Activated CD4-positive, CD25-positive, alpha-beta regulatory T cell (primary cell): ENCODE measurements around the gene KRT20.
"Not testable (repeated sequence)": the region's sequence is repeated elsewhere in the genome, so short reads cannot be mapped to it uniquely, and the experiment has no call there.

Experiments
- DNase-seq, 4 experiments: peaks; one replicate each; lab custom pipeline; 2025; lab: John Stamatoyannopoulos, UW

KRT20 gene, protein sequence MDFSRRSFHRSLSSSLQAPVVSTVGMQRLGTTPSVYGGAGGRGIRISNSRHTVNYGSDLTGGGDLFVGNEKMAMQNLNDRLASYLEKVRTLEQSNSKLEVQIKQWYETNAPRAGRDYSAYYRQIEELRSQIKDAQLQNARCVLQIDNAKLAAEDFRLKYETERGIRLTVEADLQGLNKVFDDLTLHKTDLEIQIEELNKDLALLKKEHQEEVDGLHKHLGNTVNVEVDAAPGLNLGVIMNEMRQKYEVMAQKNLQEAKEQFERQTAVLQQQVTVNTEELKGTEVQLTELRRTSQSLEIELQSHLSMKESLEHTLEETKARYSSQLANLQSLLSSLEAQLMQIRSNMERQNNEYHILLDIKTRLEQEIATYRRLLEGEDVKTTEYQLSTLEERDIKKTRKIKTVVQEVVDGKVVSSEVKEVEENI

DNA sequence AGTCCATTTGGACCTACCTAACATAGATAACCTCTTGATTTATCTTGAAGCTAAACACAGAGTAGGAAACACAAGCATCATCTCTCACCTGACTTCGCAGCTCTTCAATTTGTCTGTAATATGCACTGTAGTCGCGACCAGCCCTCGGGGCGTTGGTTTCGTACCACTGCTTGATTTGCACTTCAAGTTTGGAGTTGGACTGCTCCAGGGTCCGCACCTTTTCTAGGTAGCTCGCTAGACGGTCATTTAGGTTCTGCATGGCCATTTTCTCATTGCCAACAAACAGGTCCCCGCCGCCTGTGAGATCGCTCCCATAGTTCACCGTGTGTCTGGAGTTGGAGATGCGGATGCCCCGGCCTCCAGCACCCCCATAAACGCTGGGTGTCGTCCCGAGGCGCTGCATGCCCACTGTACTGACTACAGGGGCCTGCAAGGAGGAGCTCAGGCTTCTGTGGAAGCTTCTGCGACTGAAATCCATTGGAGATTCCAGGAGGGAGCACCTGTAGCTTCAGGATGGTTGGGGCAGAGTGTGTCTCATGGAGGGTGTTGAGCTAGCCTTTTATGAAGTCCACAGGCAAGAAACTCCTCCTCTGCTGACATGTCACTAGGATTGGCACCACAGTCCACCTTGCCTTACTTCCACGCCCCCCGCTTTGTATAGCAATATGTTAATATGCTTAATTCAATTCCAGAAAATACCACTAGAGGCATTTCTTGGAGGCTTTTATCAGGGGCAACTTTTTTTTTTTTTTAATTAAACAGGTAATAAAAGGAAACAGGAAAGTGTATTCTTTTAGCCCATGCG lies at the start of gene KRT20:
KRT20 (minus strand) TSS at position 535 of the 805 bp plus-strand sequence; CDS start at position 478, 57 bp downstream.
- no peak for DNase-seq

DNA sequence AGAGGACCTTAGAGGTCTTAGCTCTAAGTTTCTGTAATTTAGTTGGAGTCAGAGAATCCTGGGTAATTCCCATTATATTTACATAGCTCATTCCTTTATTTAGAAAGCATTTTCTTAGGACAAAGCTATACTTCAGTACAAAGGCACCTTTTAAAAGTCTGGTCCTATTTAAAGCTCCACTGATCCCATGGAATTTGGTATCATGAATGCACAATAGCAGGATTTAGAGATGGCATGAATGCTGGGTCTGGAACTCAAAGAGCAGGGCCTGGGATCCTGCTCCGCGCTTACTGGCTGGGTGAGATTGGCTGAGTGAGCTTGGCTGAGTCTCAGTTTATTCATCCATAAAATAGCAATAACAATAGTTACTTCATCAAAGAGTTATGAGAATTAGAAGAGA lies 47.6 kb upstream of the KRT20 start:
- no peak for DNase-seq

DNA sequence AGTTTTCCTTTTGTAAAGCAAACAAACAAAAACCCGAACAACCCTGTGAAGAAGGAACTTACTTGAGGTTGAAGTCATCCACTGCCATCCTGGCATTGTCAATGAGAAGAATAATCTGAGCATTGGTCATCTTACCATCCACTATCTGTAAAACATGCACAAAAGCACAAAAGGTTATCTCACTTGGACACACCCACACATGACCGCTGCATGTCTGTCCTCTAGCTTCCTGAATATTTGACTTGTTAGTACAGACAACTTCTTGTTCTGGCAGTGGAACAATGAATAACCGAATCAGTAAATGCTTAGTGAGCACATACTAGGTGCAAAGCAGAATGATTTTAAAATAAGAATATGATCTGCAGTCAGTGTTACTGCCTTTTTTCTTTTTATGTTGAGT lies 46.3 kb upstream of the KRT20 start:
- no peak for DNase-seq

DNA sequence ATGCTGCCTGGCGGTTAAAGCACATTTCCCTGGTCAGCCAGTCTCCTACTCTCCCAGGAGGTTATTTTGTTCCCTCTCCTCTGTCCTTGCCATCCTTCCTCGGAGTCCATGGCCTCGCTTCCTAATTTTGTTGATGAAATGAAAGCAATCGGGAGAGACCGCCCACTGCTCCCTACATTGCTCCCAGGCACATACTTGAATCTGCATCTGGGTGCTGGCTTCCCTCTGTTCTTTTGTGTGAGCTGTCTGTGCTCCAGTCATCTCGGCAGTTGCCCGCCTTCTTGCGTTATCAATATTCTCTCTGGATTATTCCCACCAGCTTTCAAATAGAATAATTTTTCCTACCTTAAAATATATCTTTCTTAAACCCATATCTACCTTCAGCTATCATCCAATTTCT lies 41.3 kb upstream of the KRT20 start:
- no peak for DNase-seq

DNA sequence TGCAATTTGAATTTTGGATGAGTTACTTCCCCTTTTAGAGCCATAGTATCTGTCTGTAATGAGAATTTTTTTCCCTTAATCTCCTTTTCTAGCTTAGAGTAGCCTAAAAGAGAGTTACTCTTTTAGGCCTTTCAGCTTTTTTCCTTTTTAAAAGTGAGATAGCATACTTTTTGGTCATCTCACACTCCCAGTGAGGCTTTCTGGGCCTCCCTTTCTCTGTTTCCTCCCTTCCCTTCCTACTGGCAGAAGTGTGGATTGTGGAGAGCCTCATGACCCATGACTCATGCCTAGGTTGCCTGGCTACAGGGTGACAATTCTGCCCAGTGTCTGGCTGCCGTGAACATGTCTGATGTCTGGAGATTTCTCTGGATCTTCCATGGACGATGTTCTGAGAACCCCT lies 37.2 kb upstream of the KRT20 start:
- no peak for DNase-seq

DNA sequence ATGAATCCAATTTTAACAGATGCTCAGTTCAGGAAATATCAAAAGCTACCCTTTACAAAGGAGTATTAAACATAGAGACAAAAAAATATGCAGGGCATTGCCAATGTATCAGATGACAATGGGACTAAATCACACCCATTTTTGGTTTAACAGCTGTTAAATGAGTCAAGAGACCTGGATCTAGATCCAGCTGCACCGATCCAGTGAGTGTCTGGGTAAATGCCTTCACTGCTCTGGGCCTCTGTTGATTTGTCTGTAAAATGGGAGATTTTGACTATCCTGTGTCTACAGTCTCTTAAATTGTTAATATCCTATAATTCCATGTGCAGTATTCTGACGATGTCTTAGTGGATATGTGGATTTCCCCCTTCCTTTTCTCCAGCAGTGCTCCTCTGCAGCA lies 36.0 kb upstream of the KRT20 start:
- DNase-seq: no peak

DNA sequence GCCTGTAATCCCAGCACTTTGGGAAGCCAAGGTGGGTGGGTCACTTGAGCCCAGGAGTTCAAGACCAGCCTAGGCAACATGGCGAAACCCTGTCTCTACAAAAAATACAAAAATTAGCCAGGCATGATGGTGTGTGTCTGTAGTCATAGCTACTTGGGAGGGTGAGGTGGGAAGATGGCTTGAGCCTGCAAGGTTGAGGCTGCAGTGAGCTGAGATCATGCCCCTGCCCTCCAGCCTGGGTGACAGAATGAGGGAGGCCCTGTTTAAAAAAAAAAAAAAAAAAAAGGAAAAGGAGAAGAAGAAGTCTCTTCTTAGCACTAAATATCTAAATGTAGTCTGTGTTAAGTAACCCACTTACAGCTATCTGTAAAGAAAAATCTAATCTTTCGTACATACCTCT lies 32.1 kb upstream of the KRT20 start:
- DNase-seq: not testable (repeated sequence)

DNA sequence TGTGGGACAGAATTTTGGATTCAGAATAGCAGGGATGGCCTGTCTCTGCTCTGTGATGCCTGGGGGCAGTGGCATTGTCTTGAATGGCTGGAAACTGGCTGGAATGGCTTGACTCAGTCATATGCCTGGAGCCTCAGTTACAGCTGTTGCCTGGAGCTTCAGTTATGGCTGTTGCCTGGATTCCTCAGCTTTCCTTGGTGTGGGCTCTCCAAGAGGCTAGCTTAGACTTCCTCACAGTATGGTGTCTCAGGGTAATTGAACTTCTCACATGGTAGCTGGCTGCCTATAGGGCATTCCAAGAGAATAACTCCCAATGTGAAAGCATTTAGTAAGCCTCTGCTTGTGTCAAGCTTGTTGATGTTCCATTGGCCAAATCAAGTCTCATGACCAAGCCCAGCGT lies 31.3 kb upstream of the KRT20 start:
- no peak for DNase-seq

DNA sequence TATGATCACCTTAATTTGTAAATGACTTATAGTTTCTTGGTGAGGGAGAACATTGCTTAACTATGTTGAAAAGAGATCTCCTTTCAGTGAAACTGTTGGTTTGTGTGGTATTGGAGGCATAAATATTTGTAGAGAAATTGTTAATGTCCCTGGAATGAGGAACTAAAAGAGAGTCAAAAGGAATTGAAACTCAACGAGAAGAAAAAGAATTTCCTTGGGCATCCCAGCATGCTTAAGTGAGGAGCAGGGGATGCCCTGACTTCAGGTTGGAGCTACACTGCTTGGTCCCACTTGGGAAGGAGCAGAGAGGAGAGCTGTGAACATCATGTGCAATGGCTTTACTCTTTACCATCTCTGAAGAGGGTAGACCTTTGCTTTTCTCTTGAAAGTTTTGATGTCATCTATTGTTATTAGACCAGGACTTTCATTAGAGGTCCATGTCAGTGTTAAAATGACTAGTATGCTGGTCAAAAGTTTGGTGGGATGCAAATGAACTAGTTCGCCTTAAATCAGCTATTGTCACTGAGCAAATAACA lies 30.7 kb upstream of the KRT20 start:
- DNase-seq: no peak

DNA sequence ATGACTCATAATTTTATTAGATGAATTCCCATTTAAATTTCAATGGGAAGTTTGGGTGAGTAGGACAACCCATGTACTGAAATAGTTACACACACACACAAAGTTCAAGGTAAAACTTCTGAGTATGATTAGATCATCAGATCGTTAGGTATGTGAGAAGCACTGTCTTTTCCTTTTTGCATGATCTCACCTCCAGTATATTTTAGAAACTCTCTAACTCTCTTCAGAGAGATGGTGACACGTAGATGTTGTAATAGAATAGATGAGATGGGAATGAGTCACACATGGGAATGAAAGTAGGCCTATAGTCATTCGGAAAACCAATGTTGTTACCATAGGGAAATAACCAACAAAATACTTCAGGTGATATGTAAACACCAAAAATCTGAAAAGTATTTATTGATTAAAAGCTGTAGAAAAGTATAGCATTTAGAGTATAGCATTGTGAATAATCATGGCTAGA lies 30.2 kb upstream of the KRT20 start:
- DNase-seq: no peak

DNA sequence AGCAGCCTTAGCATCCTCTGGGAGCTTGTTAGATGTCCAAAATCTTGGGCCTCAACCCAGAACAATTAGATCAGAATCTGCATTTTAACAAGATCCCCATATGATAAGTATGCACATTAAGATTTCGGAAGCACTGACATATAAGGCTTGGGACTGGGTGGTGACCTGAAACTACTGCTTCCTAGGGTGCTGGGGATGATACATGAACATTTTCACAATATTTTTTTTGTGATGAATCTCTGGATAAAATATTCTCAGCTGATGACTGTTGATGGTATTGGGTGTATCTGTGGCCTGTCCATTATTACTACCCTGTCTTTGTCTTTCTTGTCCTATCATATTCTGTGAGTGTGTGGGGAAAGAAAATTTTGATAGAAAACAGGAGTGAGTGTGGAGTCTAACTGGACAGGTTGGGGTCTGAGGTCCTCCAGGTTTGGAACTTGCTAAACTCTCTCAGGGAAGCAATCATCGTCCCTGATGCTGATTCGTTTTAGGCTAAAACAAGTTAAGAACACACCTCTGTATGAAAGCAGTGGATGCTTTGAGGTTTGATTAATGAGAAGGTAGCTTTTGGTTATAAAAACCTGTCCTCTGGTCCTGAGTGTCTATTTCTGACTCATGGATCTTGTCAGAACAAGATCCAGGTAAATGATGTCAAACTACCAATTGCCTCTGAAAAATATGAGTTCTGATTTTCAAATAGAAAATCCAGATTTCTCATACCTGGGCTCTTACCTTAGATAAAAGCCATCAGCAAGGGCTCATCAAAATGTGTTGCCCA lies 29.2 kb upstream of the KRT20 start:
- DNase-seq: no peak

DNA sequence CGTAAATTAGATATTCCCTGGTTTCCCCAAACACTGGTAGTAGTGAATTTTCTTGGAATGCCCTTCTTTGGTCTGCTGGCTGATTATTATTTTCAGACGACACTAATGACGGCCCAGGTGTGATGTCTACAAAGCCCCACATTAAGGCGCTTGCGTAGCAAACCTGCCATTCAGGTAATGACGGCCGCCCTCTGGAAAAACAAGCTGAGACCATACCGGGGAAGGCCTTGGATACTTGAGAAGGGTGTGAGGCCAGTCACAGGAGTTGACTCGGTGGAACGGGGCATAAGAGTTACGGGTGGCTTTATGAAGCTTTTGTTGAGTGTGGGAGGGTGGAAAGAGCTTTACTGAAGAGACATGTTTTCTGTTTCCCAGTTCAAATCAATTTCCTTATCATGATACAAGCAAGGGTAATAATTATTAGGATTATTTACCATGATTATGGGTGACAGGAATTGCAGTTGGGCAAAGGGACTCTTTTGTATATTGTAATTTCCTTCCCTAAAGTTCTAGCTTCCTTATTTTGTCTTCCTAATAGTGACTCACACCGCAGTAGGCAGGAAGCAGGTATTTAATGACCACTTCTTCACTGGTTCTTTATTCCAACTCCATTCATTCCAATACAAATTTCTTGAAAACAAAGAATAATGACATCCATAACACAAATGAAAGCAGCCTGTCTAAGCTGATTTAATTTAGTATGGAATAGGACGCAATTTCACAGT lies 27.6 kb upstream of the KRT20 start:
- no peak for DNase-seq

DNA sequence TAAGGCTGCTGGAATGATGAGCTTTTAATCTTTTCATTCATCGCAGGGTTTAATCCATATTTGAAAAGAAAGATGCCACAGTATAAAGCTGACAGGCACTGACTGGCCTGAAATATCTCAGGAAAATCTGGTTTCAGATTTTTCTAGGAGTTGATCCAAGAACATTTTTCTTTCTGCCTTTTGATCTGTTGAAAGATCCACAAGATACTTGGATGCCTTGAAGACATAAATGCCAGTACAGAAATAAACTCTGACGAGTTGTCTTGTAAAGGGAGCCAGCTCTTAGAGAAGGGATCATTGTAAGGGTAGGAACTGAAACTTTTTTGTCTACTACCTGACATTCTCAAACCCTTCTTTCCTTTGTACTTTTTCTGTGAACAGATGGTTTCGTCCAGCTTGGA lies 25.4 kb upstream of the KRT20 start:
- no peak for DNase-seq

DNA sequence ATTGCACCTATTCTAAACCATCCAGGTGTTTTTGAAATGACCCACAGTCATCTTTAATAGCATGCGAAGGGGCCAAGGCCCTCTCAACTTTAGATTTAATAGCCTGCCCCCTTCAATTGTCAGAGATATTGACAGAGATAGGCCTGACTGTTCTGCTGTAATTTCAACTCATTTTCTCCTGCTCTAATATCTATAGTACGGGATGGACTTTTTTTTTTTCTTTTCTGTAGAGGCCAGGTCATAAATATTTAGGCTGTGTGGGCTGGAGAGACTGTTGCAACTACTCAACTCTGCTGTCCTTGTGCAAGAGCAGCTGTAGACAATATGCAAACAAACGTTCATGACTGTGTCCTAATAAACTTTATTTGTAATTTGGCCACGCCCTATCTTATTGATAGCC lies 24.7 kb upstream of the KRT20 start:
- no peak for DNase-seq

DNA sequence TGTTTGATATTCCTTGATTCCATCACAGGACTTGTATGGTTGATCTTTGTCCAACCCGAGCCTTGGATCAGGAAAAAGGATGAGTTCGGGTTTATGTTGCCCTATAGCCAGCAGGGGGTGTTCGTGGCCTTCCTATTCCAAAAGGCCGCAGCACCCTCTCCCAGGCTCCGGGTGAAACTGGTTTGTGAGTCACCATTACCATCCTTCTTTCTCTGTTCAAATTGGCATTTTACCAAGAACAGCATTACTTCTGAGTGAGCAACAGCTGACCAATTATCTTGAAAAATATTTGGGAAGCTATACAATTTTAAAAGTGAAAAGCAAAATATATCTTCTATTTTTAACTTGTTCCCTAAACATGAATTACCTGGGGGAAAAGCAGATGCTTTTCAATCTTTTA lies 24.3 kb upstream of the KRT20 start:
- peak; percentile 11 to 24 (median 17) for DNase-seq

DNA sequence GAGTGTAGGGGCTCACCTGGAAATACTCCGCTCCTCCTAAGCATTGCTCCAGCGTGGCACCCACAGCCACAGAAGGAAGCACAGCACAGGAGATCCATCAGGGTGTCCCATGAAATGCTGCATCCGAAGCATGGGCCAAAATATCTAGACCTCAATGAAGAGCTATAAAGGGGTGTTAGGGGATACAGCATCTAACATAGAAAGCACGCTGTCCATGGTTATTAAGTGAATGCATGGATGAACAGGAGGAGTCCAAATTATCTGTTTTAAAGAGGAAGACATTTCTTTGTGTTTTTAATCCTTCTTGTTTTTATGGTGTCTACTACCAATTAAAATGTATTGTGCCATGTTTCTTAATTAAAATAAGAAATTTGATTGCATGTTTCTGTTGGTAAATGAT lies 21.6 kb upstream of the KRT20 start:
- no peak for DNase-seq

DNA sequence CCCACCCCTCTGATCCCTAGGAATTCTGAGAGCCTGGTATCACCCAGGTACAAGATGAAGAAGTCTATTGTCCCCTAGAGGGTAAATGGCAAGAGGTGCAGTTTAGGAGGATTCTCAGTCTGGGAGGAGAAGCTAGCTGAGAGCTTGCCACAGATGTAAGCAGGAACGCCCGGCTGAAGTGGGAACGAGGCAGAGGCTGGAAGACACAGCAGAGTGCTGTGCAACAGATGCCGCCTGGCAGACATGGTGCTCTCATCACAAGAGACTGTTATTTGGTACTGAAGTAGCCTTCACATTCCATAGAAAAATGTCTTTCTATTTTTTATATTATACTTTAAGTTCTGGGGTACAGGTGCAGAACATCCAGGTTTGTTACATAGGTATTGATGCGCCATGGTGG lies 20.3 kb upstream of the KRT20 start:
- no peak for DNase-seq

DNA sequence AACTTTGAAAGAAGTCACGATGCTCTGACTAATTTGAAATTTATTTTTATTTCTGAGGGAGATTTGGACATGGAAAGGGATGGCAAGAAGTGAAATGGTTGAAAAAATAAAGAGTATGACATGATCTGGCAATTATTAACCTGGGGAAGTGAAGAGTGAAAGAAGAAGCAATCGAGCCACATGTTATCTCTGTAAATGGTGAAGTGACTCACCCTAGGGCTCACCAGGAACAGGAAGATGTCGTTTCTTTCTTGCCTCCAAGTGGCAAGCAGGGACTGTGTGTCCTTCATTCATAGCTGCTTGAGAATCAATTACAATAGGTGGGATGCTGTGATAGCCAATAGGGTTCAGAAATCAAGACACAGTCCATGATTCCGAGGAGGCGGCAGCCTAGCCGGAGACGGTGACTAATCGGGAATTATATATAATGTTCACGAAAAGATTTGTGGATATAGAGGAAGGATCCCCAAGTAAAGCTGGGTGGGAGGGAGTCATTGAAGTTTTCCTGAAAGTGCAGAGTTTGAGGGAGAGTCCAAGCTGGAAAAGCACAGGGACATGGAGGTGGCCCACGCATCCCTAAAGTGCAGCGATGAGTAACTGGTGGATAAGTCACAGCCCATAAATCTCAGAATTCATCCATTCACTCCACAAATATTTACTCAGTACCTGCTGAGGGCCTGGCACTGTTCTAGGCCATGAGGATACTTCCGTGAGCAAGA lies 18.2 kb upstream of the KRT20 start:
- no peak for DNase-seq

DNA sequence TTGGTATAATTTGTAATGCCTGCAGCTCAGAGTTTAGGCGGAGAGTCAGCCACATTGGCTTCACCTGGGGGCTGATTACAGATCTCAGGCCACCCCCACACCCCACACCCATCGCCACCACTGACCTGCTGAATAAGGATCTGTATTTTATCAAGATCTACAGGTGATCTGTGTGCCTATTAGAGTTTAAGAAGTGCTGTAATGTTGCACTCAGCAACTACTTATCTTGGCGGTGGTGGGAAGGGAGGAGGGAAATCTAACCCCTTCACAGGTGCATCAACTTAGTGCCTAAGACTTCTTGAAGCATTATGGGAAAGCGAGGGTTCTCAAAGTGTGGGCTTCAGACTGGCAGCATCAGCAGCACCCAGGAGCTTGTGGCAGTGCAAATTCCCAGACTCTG lies 17.5 kb upstream of the KRT20 start:
- DNase-seq: no peak

DNA sequence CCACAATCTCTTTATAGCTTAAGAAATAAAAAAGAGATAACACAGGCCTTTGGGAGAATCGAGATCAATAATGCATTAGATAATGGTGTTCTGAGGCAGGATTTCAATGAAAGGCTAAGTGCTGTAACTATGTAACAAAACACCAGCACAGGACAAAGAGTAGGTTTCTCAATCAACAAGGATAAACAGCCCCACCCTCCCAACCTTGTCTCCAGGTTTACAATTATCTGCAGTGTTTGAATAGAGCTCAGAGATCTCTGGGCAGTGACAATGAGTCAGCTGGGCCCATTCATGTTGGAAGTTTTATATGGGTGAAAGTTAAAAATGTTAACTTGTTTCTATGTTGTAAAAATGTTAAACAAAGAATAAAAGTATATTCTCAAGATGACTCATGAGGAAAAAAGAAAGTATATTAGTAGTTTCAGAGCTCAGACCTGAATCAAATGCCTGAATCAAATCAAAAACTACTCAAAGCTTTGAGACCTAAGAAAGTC lies 17.0 kb upstream of the KRT20 start:
- DNase-seq: no peak
